GM21381 (cell line): ENCODE data around the gene FMNL2.
A peak's percentile ranks its signal among the peaks of the same experiment; 100 is the strongest.

Source experiments
- ATAC-seq: cut with Tn5 transposase; IDR thresholded peaks from one replicate; pipeline ENCODE4 v1.9.1; 2021; ENCODE audit warnings: mild to moderate bottlenecking, moderate library complexity; ENCODE audit not compliant: unreplicated experiment

FMNL2 gene

GRCh38 chr2:152421521-152422370 is 86.8 kb downstream of the FMNL2 start:
- peak; percentile 73 for ATAC-seq

GRCh38 chr2:152423684-152424083 is 88.7 kb downstream of the FMNL2 start:
- ATAC-seq: no peak

GRCh38 chr2:152425765-152426727 is 91.1 kb downstream of the FMNL2 start:
- no peak for ATAC-seq

- ATAC-seq: no peak
Measured at GRCh38 chr2:152426801-152427200, 91.8 kb downstream of the FMNL2 start.

- no peak for ATAC-seq
Measured at GRCh38 chr2:152427902-152428301, 92.9 kb downstream of the FMNL2 start.

GRCh38 chr2:152428800-152429582 is 94.0 kb downstream of the FMNL2 start:
- no peak for ATAC-seq

GRCh38 chr2:152430876-152431275 is 95.9 kb downstream of the FMNL2 start:
- ATAC-seq: no peak

- ATAC-seq: no peak
Measured at GRCh38 chr2:152431370-152432098, 96.6 kb downstream of the FMNL2 start.

- no peak for ATAC-seq
Measured at GRCh38 chr2:152432206-152432653, 97.3 kb downstream of the FMNL2 start.

- no peak for ATAC-seq
Measured at GRCh38 chr2:152432765-152433164, 97.8 kb downstream of the FMNL2 start.

GRCh38 chr2:152433289-152433688 is 98.3 kb downstream of the FMNL2 start:
- no peak for ATAC-seq

GRCh38 chr2:152433791-152434190 is 98.8 kb downstream of the FMNL2 start:
- ATAC-seq: no peak

- no peak for ATAC-seq
Measured at GRCh38 chr2:152434395-152435182, 99.6 kb downstream of the FMNL2 start.

GRCh38 chr2:152436148-152436547 is 101.2 kb downstream of the FMNL2 start:
- ATAC-seq: no peak

GRCh38 chr2:152437276-152438108 is 102.5 kb downstream of the FMNL2 start:
- ATAC-seq: no peak

GRCh38 chr2:152440049-152440448 is 105.1 kb downstream of the FMNL2 start:
- no peak for ATAC-seq

GRCh38 chr2:152440460-152440859 is 105.5 kb downstream of the FMNL2 start:
- no peak for ATAC-seq

- ATAC-seq: no peak
Measured at GRCh38 chr2:152441961-152442360, 107.0 kb downstream of the FMNL2 start.
